Frontal cortex (tissue), 4 donors: Measurements from ENCODE around the gene CHST15. TPM values are rescaled to one million over a fixed set of nuclear protein-coding genes. Genes with fewer than 3 reads are reported as not detected.
"Not testable (repeated sequence)": the region's sequence is repeated elsewhere in the genome, so short reads cannot be mapped to it uniquely, and the experiment has no call there.

ENCODE experiments used
- DNase-seq, 2 donors: peaks; one replicate each; pipeline ENCODE4 v3.0.0; 2012; ENCODE audit warnings: low spot score in 2 of 2
- FAIRE-seq: peaks from 2 replicates; lab custom pipeline; 2012; peaks lifted over from hg19 to GRCh38; lab: Jason Lieb, UNC
- total RNA-seq: library from RNA; depleted of rRNA; stranded (reverse); fragments of >200 nt; gene quantifications from one replicate; pipeline ENCODE4 v1.2.3, GENCODE V29; 2014
- donor health status: control.
- donor health status: control.
- donor health status: control.

CHST15 gene
- total RNA-seq, 1 donor from 2014 or later, result 48.9 TPM

DNA sequence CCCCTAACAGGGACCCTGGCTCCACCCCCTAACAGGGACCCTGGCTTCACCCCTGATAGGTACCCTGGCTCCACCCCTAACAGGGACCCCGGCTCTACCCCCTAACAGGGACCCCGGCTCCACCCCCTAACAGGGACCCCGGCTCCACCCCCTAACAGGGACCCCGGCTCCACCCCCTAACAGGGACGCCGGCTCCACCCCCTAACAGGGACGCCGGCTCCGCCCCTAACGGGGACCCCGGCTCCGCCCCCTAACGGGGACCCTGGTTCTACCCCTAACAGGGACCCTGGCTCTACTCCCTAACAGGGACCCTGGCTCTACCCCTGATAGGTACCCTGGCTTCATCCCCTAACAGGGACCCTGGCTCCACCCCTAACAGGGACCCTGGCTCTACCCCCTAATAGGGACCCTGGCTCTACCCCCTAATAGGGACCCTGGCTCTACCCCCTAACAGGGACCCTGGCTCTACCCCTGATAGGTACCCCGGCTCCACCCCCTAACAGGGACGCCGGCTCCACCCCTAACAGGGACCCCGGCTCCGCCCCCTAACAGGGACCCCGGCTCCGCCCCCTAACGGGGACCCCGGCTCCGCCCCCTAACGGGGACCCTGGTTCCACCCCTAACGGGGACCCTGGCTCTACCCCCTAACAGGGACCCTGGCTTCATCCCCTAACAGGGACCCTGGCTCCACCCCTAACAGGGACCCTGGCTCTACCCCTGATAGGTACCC, 58.7 kb downstream of the CHST15 start:
- not testable (repeated sequence) for FAIRE-seq, DNase-seq

DNA sequence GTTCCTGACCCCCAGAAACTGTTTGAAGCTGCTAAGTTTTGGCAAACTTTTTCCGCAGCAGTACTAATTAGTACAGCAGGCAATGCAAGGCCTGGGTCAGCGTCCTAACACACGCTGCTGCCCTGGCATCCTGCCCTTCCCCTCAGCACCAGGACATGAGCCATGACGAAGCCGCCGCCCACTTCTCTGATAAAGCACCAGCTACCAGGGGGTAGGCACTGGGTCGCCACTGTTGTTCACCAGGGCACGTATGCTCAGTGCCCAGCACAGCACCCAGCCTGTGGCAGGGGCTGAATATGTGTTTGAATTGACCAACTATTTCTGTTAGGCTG, 59.5 kb downstream of the CHST15 start:
- DNase-seq (no peak), FAIRE-seq (no peak)

DNA sequence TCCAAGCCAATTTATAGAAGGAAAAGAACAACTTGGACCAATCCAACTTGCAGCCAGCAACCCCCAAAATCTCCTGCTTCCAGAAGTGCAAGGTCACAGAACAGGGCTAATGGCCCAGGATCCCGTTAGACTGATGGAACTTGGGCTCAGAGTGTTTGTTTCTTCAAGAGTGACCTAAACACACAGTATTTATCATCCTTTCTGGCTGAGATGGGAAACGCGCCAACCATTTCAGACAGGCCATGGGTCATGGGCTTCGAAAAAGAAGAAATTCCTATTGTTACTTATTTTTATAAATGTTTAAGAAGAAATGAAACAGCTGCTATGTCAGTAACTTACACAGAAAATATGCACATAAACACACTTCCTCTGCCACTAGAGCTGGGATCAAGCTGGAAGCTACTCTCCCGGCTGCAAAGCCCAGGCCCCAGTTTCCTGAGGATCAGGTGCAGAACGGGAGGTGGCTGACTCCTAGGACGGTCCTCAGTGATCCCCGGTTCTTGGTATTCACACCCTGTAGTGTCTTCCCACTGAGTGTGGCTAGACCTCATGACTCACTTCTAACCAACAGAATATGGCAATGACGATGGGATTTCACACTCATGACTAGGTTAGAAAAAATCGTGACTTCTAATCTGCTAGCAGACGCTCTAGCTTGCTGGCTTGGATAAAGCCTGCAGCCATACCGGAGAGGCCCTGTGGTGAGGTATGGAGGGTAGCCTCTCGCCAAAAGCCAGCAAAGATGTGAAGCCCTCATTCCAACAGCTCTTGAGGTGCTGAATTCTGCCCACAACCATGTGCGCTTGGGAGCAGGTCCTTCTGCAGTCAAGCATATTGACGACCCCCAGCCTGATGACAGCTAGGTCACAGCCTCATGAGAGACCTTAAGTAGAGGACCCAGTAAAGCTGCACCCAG, 60.2 kb downstream of the CHST15 start:
- no peak for FAIRE-seq
- DNase-seq, result no peak

DNA sequence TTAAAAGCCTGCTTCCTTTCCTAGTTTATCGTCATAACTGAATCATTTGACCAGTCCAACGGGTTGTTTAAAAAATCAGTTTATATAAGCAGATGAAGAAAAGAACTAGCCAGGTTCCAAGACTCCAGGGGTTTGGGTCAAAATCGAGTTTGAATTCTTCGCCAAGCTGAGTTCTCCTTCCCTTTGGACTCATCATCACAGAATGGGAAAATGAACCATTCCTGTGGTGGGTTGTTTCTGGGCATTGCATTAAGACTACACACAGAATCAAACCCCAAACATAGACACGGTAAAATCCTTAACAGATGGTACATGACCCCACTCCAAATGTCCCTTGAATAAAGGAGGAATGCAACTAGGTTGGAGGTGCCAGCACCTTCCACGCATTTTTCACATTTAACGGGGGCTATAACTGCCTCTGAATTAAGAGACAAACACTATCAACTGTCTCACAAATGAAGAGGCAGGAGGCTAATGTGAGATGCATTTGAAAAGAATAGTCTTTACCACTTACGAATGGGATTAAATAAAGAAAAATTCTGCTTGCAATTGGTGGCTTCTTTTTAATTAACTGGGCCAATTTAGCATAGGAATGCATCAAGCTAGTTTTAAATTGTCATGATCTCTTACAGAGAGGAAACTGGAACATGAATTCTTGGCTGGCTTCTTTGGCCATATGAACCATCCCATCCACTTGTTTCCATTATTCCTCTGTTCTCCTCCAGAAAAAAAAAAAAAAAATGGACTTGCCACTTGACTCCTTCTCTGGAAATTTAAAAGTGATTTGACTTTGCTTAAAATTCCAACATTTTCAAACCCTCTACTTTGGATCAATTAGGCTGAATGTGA, 61.1 kb downstream of the CHST15 start:
- no peak for FAIRE-seq
- DNase-seq, result no peak

DNA sequence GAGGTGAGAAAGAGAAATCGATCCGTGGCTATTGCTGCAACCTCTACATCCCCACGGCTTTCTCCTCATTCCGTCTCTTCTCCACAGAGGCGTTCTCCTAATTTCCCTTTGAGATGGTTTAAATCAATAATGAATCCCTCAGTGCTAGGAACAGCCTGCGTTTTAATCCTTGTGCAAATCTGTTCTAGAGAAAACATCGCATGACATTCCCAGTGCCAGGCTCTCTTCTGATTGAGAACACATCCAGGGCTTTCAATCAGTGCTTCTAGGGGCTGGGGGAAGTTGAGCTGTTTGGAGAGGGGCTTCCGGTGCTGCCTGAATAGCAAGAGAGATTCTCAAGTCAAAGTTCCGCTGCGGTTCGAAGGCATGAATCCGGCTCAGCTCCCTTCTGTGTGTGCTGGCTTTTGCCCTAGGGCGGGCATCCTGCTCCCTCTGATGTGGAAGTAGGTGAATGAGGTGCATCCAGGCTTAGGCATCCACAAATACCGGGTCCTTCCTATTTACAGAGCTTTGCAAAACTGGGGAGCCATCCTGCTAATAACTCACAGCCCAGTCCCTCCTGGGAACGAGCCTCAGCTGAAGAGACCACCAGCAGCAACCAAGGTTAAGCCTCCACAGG, 62.8 kb downstream of the CHST15 start:
- FAIRE-seq (no peak), DNase-seq (no peak)

GRCh38 chr10:124030061-124030460, 63.3 kb downstream of the CHST15 start:
- DNase-seq, result no peak
- FAIRE-seq, result no peak

DNA sequence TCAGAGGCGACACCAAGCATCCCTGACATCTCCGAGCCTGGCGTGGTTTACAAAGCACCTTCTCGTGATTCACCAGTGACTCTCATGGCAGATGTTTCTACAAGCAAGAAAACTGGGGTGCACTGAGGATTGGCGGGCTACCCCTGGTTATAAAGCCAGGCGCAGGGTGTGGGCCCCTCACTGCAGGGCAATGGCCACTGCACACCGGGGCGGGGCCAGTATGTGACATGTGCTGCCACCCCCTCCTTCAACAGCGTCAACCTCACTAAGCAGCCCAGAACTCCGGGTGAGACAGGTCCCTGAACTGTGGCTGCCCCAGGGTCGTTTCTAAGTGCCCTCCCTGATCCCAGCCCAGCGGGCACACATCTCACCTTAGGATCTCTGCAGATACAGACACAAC, 63.8 kb downstream of the CHST15 start:
- DNase-seq, result no peak
- no peak for FAIRE-seq

GRCh38 chr10:124028700-124029480, 64.5 kb downstream of the CHST15 start:
- DNase-seq (no peak), FAIRE-seq (no peak)

- DNase-seq, result no peak
- no peak for FAIRE-seq
Observed at GRCh38 chr10:124027651-124028050, 65.7 kb downstream of the CHST15 start.

DNA sequence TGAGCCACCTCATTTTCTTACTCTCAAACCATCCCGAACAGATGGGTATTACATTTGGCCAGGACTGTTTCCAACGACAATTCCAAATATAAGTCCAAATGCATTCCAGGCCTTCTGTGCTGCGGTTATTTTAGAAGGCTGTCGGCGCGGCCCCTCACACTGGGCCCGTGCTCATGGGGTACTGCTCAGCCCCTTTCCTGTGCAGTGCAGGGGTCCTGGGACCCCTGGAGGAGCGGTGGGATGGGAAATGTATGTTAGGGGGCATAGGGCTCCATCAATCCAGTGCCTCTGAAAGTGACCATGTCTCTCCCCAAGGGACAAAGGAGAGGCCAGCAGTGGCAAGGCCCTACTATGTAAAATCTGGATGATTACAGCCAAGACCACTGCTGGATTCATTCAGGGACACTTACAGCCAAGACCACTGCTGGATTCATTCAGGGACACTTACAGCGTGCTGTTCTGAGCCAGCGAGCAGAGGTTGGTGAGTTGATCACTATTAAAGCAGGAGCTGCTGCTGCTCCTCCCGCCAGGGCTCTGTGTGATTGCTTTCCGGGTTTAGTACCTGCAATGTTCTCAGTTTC, 66.3 kb downstream of the CHST15 start:
- FAIRE-seq, result no peak
- DNase-seq, result no peak

GRCh38 chr10:124026589-124026939, 66.8 kb downstream of the CHST15 start:
- DNase-seq (no peak), FAIRE-seq (no peak)

DNA sequence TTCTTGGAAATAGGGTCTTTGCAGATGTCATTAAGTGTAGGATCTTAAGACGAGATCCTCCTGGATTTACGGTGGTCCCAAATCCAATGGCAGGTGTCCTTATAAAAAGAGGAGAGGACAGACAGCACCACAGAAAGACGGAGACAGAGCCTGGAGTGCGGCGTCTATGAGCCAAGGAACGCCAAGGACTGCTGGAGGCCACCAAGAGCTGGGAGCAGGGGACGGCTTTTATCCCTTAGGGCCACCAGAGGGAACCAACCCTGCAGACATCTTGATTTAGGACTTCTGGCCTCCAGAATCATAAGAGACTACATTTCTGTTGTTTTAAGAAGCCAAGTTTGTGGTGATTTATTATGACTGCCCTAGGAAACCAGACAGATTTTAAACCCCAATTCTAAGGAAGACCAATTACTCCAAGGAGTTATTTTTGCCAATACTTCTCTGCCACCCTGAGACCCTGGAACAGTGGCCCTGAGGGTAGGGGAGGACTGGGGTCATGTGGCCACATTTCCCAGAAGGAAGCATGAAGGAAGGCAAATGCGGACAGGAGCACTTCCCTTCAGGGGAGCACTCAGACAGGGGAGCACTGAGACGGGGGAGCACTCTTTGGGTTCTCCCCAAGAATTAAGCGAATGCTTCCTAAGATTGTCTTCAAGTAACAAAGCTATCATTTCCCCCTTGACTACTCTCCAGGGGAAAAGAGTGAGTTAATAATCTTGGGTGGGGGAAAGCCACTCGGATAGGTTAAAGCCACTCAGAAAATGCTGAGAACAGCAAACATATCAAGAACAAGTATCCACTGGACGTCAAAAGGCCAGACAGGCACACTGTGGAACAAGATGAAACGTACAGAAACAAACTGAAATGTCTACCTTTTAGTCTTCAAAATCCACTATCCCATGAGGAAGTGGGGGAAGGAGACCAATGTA, 67.5 kb downstream of the CHST15 start:
- DNase-seq (no peak), FAIRE-seq (no peak)

DNA sequence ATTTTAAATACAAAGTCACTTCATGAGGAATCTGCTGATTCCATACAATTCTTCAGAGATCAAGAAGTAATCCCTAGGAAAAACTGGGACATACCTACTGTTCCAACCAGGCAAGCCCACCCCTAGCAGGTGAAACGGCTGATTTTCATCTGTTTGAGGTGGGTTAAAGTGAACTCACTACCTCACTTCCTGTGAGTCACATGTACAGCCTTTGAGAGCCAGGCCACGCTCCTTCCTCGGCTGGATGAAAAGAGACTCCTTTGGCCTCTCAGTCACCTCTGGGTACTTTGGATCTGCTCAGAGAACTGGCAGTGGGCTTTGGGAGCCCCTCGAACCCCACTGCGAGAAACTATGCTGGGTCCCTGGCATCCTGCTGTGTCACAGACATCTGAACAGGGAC, 68.2 kb downstream of the CHST15 start:
- FAIRE-seq (no peak), DNase-seq (no peak)

DNA sequence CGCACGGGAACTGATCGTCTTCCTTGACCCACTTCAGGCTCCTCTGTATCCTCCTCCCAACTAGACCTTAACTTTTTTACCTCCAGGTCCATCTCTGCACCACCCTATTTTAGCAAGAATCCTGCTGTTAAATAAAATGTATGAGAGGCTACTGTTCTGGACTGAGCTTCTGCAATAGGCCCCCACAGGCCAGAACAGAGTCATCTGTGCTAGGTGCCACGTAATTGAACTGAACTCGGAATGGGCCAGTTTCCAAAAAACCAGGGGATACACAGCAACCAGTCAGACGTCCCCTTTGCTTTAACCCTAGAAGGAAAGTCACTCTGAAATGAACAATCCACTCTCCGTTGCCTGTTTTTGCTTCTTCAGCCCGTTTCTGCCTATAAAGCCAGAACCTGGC, 71.3 kb downstream of the CHST15 start:
- FAIRE-seq (no peak), DNase-seq (no peak)

GRCh38 chr10:124020981-124021815, 72.2 kb downstream of the CHST15 start:
- FAIRE-seq (no peak), DNase-seq (no peak)

DNA sequence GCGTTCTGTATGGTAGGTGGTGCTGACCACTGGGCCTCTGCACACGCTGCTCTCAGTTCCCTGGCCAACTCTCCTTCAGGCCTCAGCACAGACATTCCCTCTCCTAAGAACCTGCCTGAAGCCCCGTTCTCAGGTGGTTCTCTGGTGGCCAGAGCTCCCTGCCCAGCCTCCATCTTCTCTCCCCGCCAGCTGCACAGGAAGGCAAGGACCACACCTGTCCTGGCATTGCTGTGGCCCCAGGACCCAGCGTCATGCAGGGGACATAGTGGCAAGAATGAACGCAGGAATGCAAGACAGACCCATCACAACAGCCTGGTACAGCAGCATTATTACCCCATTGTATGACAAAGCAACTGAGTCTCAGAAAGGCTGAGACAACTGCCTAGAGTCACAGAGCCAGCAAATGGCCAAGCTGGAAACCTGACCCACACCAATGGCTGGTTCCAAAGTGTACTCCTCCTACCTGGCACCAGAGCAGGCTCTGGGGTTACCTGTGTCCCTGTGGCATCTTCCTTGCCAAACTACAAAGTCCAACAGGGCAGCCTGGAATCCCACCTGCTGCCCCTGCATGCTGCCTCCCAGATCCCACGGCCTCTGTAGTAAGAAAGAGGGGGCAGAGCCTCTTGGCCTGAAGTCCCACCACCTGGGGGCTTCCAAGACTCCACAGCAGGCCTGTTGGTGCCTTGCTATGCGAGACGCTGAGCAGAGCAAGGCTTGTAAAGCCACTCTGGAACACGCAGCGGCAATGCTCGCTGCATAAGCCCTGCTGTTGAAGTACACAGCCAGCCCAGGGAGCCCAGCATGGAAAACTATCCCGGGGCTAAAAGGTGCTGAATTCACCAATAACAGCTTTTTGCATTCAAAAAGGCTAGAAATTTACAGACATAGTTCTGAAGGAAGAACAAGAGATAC, 73.3 kb downstream of the CHST15 start:
- DNase-seq (no peak), FAIRE-seq (no peak)
